ENCODE results near the gene MFAP1. TPM values are rescaled to one million over a fixed set of nuclear protein-coding genes. Genes with fewer than 3 reads are reported as not detected.

Gene MFAP1
- total RNA-seq, 3 donors from 2014 or later (not counting 1 experiment from before 2014, with no cell fraction given) = 10.2 to 13.3 (median 12.3) TPM

GRCh38 chr15:43789409-43789808 is 35.1 kb downstream of the MFAP1 start:
- TF ChIP-seq, protein P1, sequence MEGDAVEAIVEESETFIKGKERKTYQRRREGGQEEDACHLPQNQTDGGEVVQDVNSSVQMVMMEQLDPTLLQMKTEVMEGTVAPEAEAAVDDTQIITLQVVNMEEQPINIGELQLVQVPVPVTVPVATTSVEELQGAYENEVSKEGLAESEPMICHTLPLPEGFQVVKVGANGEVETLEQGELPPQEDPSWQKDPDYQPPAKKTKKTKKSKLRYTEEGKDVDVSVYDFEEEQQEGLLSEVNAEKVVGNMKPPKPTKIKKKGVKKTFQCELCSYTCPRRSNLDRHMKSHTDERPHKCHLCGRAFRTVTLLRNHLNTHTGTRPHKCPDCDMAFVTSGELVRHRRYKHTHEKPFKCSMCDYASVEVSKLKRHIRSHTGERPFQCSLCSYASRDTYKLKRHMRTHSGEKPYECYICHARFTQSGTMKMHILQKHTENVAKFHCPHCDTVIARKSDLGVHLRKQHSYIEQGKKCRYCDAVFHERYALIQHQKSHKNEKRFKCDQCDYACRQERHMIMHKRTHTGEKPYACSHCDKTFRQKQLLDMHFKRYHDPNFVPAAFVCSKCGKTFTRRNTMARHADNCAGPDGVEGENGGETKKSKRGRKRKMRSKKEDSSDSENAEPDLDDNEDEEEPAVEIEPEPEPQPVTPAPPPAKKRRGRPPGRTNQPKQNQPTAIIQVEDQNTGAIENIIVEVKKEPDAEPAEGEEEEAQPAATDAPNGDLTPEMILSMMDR (IDR thresholded peaks at IDR 0.05) = no peak
- Mint-ChIP-seq H3K27me3 (ENCODE audit: low read depth in 2 of 2) (no peaks in the 10 kb centered on the region), H3K36me3 (no peaks in the 10 kb centered on the region), H3K4me1 (peaks cover 23 to 29% of the 10 kb centered on the region in 2 donors), H3K27ac (peak overlapping the region in 1 of 2 donors; percentile 5), H3K4me3 (no peak overlapping the region), H3K9me3 (no peaks in the 10 kb centered on the region)
- no peak for DNase-seq
- Histone ChIP-seq H3K27ac (ENCODE audit: low read length) (peak overlapping the region; percentile 43), H3K36me3 (ENCODE audit: control insufficient read depth, insufficient read depth, low read length) (peaks cover 11% of the 10 kb centered on the region), H3K9me3 (ENCODE audit: control insufficient read depth, insufficient read depth, low read length) (no peaks in the 10 kb centered on the region), H3K27me3 (ENCODE audit: control insufficient read depth, insufficient read depth, low read length) (no peaks in the 10 kb centered on the region), H3K4me1 (ENCODE audit: control insufficient read depth, insufficient read depth, low read length) (peaks cover 25% of the 10 kb centered on the region), H3K4me3 (ENCODE audit: low read length) (no peak overlapping the region)
- intact Hi-C loops (cut with micrococcal nuclease) = no loop called here
- 90% methylated on average over 3 of the region's 3 CpGs for WGBS (ENCODE audit: insufficient coverage)
- ATAC-seq = no peak

DNA sequence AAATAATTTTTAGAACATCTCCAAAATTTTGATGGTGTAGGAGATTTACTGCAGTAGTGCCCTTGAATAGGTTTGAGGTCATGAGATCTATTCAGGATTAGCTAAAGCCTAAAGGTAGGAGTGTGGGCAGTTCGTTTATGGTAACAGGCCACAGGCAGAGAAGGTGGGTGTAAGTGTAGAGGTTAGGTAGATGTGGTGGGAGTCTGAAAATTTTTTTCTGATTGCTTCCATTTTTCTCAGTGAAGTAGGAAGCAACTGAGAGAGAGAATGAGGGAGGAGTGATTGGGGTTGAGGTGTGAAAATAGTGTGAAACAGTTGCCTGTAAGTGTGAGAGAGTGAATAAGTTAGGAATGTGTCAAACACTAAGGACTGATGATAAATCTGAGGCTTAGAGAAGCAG is 45.5 kb downstream of the MFAP1 start:
- H3K36me3 Mint-ChIP-seq = no peaks in the 10 kb centered on the region
- Histone ChIP-seq H3K4me1 (ENCODE audit: control insufficient read depth, insufficient read depth, low read length) (peaks cover 22% of the 10 kb centered on the region), H3K36me3 (ENCODE audit: control insufficient read depth, insufficient read depth, low read length) (no peaks in the 10 kb centered on the region), H3K9me3 (ENCODE audit: control insufficient read depth, insufficient read depth, low read length) (no peaks in the 10 kb centered on the region), H3K27ac (ENCODE audit: low read length) (no peak overlapping the region), H3K4me3 (ENCODE audit: low read length) (no peak overlapping the region), H3K27me3 (ENCODE audit: control insufficient read depth, insufficient read depth, low read length) (no peaks in the 10 kb centered on the region)
- ATAC-seq (no peak), DNase-seq (no peak)
- peaks cover 12 to 22% of the 10 kb centered on the region in 2 donors for H3K4me1 Mint-ChIP-seq
- WGBS (ENCODE audit: insufficient coverage) = 41% methylated on average over 1 of the region's 1 CpG
- peak overlapping the region; percentile 14 for H3K4me3 Mint-ChIP-seq
- TF ChIP-seq, protein P1 (IDR thresholded peaks at IDR 0.05) = no peak
- intact Hi-C loops (cut with micrococcal nuclease) = no loop called here
- H3K27me3 Mint-ChIP-seq (ENCODE audit: low read depth in 2 of 2) = no peaks in the 10 kb centered on the region
- H3K9me3 Mint-ChIP-seq = no peaks in the 10 kb centered on the region
- no peak overlapping the region for H3K27ac Mint-ChIP-seq

- peaks cover under 1% of the 10 kb centered on the region for H3K36me3 Mint-ChIP-seq
- Histone ChIP-seq H3K4me3 (ENCODE audit: low read length) (peak overlapping the region; percentile 48), H3K36me3 (ENCODE audit: control insufficient read depth, insufficient read depth, low read length) (peaks cover 11% of the 10 kb centered on the region), H3K27ac (ENCODE audit: low read length) (peak overlapping the region; percentile 28), H3K4me1 (ENCODE audit: control insufficient read depth, insufficient read depth, low read length) (peaks cover 22% of the 10 kb centered on the region), H3K27me3 (ENCODE audit: control insufficient read depth, insufficient read depth, low read length) (no peaks in the 10 kb centered on the region), H3K9me3 (ENCODE audit: control insufficient read depth, insufficient read depth, low read length) (no peaks in the 10 kb centered on the region)
- 2% methylated on average over 31 of the region's 31 CpGs for WGBS (ENCODE audit: insufficient coverage)
- no peaks in the 10 kb centered on the region for H3K27me3 Mint-ChIP-seq (ENCODE audit: low read depth in 2 of 2)
- peaks cover 12 to 22% of the 10 kb centered on the region in 2 donors for H3K4me1 Mint-ChIP-seq
- H3K4me3 Mint-ChIP-seq = peak overlapping the region; percentile 94
- H3K9me3 Mint-ChIP-seq = no peaks in the 10 kb centered on the region
- peak overlapping the region; percentile 85 to 92 for H3K27ac Mint-ChIP-seq
- intact Hi-C loops (cut with micrococcal nuclease) = loop anchor here (1.0 kb wide), 1 partner anchor 15 kb away; the partner anchor contains the start of gene SERF2
- ATAC-seq = peak; percentile 77 to 85 (median 82)
- TF ChIP-seq, protein P1 (IDR thresholded peaks at IDR 0.05) = peak; percentile 66
- DNase-seq = peak; percentile 83 to 93
These were observed 47.1 kb downstream of the MFAP1 start for GRCh38 chr15:43777267-43777914.
